PC-3 (cell line): ENCODE data around the gene CEL. TPM values are rescaled to one million over a fixed set of nuclear protein-coding genes. Genes with fewer than 3 reads are reported as not detected.

Experiments used
- ATAC-seq: fragments of 200-7000 bp; cut with Tn5 transposase; 2 replicates; pipeline ENCODE4 v1.9.1; 2020; ENCODE audit warnings: mild to moderate bottlenecking, moderate library complexity
- BruUV-seq: library from RNA; stranded (reverse); fragments of 400-500 nt; replicated peaks from 2 replicates; lab custom pipeline; 2021; lab: Mats Ljungman, UMichigan
- CTCF ChIA-PET: fragments of 300-600 bp; sonication (Branson Sonifier 250); formaldehyde crosslinking; loops from one replicate; lab custom pipeline; 2022; ENCODE audit warnings: antibody characterized with exemption; lab: Charles Lee
- POLR2A ChIA-PET: fragments of 300-600 bp; sonication (Branson Sonifier 250); formaldehyde crosslinking; loops from one replicate; lab custom pipeline; 2022; ENCODE audit warnings: antibody characterized with exemption; ENCODE audit not compliant: unreplicated experiment; lab: Charles Lee
- DNase-seq: peaks from one replicate; pipeline ENCODE4 v3.0.0-alpha.2; 2015
- H2AFZ ChIP-seq: fragments of 300-600 bp; sonication (generic); 2 replicates; pipeline ENCODE4 v1.6.0; 2016; ENCODE audit warnings: antibody characterized with exemption, low read length
- H3F3A ChIP-seq: fragments of 300-600 bp; sonication (generic); one replicate; pipeline ENCODE4 v1.6.0; 2017; ENCODE audit warnings: antibody characterized with exemption, low read length, control low read depth, mild to moderate bottlenecking; ENCODE audit not compliant: unreplicated experiment
- H3K27ac ChIP-seq: fragments of 300-600 bp; sonication (generic); 2 replicates; pipeline ENCODE4 v1.5.1; 2016; ENCODE audit warnings: mild to moderate bottlenecking, low read length
- H3K27me3 ChIP-seq: fragments of 300-600 bp; sonication (generic); 2 replicates; pipeline ENCODE4 v1.6.1; 2016; ENCODE audit warnings: low read length, mixed read lengths
- H3K36me3 ChIP-seq: fragments of 300-600 bp; sonication (generic); 2 replicates; pipeline ENCODE4 v1.6.1; 2016; ENCODE audit warnings: low read depth, mixed run types, low read length, mixed read lengths
- H3K4me1 ChIP-seq: fragments of 300-600 bp; sonication (generic); 2 replicates; pipeline ENCODE4 v1.5.1; 2016; ENCODE audit warnings: low read length; ENCODE audit not compliant: insufficient read depth
- H3K4me2 ChIP-seq: fragments of 300-600 bp; sonication (generic); 2 replicates; pipeline ENCODE4 v1.6.0; 2016; ENCODE audit warnings: low read length
- H3K4me3 ChIP-seq: fragments of 300-600 bp; sonication (generic); 2 replicates; pipeline ENCODE4 v1.5.1; 2016; ENCODE audit warnings: mild to moderate bottlenecking, low read length, mixed read lengths
- H3K79me2 ChIP-seq: fragments of 300-600 bp; sonication (generic); 2 replicates; pipeline ENCODE4 v1.6.1; 2017; ENCODE audit warnings: low read length, mixed read lengths
- H3K9ac ChIP-seq: fragments of 300-600 bp; sonication (generic); 2 replicates; pipeline ENCODE4 v1.6.0; 2016; ENCODE audit warnings: mild to moderate bottlenecking, low read length
- H3K9me2 ChIP-seq: fragments of 300-600 bp; sonication (generic); replicated peaks from 2 replicates; pipeline ENCODE4 v1.6.1; 2016; ENCODE audit warnings: mixed run types, low read length, mixed read lengths
- H3K9me3 ChIP-seq: fragments of 300-600 bp; sonication (generic); 2 replicates; pipeline ENCODE4 v1.6.1; 2016; ENCODE audit warnings: low read length, mixed read lengths
- H4K20me1 ChIP-seq: fragments of 300-600 bp; sonication (generic); 2 replicates; pipeline ENCODE4 v1.6.1; 2016; ENCODE audit warnings: low read length, mixed read lengths
- EZH2 ChIP-seq: fragments of 300-600 bp; sonication (generic); IDR thresholded peaks from one replicate; pipeline ENCODE4 v1.6.1; 2017; ENCODE audit warnings: antibody characterized with exemption, mild to moderate bottlenecking, low read length; ENCODE audit not compliant: unreplicated experiment
- EZH2phosphoT487 ChIP-seq: fragments of 300-600 bp; sonication (generic); IDR thresholded peaks from 2 replicates; pipeline ENCODE4 v1.6.1; 2018; ENCODE audit warnings: mild to moderate bottlenecking, antibody characterized with exemption, low read length, borderline replicate concordance
- intact Hi-C: fragments of 100-400 bp; cut with micrococcal nuclease; formaldehyde crosslinking; loops from 2 replicates; pipeline ENCODE4 v1.9.0; 2023
- total RNA-seq: library from RNA; depleted of rRNA; stranded (reverse); fragments of >200 nt; gene quantifications from 2 replicates; pipeline ENCODE4 v1.2.3, GENCODE V29; 2014
- TF ChIP-seq, protein P1 (sequence below): fragments of 300-600 bp; sonication (generic); conservative IDR thresholded peaks from 2 replicates; pipeline ENCODE4 v1.5.1; 2017; ENCODE audit warnings: antibody characterized with exemption, low read depth, mild to moderate bottlenecking, low read length

CEL gene
- total RNA-seq, 1 experiment from 2014 or later, result 0.47 TPM

DNA sequence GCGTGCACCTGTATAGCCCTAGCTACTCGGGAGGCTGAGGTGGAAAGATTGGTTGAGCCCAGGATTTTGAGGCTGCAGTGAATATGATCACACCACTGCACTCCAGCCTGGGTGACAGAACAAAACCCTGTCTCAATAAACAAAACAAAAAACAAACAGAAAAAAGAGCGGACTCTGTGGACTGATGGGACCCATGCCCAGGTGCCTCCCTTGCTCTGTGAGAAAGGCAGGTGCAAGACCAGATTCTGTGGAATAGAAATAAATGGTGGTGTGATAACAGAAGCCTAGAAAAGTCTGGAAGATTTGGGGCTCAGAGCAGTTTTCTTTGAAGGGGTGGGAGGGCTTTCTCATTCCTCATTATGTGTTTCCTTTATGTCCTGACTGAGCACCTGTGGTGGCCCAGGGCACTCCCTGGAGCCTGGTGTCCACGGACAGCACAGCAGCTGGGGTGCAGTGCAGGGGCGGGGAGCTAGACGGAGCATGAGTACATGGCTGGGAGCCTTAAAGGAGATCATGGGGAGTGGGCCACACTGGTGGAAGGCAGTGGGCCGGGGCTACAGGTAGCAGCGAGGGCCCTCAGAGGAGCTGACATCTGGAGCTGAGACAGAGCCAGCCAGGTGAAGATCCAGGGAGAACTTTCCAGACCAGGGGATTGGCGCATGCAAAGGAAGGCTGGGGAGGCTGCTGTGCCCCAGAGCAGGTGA is 15.4 kb upstream of the CEL start:
- TF ChIP-seq, protein P1, sequence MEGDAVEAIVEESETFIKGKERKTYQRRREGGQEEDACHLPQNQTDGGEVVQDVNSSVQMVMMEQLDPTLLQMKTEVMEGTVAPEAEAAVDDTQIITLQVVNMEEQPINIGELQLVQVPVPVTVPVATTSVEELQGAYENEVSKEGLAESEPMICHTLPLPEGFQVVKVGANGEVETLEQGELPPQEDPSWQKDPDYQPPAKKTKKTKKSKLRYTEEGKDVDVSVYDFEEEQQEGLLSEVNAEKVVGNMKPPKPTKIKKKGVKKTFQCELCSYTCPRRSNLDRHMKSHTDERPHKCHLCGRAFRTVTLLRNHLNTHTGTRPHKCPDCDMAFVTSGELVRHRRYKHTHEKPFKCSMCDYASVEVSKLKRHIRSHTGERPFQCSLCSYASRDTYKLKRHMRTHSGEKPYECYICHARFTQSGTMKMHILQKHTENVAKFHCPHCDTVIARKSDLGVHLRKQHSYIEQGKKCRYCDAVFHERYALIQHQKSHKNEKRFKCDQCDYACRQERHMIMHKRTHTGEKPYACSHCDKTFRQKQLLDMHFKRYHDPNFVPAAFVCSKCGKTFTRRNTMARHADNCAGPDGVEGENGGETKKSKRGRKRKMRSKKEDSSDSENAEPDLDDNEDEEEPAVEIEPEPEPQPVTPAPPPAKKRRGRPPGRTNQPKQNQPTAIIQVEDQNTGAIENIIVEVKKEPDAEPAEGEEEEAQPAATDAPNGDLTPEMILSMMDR, result no peak
- TF ChIP-seq EZH2phosphoT487 (no peak), EZH2 (no peak)
- DNase-seq (no peak), ATAC-seq (no peak)
- Histone ChIP-seq H3K27me3 (no peaks in the 10 kb centered on the region), H3K4me3 (no peak overlapping the region), H3K79me2 (no peaks in the 10 kb centered on the region), H4K20me1 (no peaks in the 10 kb centered on the region), H3K9me3 (no peaks in the 10 kb centered on the region), H2AFZ (no peak overlapping the region), H3K36me3 (peaks cover 18% of the 10 kb centered on the region; the same call in 1 of the 2 replicates), H3K27ac (no peak overlapping the region), H3K4me1 (no peaks in the 10 kb centered on the region), H3K9ac (no peak overlapping the region), H3K9me2 (no peaks in the 10 kb centered on the region), H3F3A (no peaks in the 10 kb centered on the region), H3K4me2 (no peak overlapping the region)
- CTCF ChIA-PET, result no interaction called here
- no TSS peak for BruUV-seq
- POLR2A ChIA-PET, result no interaction called here
- intact Hi-C loops, result no loop called here

- ChIA-PET CTCF (no interaction called here), POLR2A (no interaction called here)
- H3K27me3 ChIP-seq, result no peaks in the 10 kb centered on the region
- ATAC-seq (no peak), DNase-seq (no peak)
- no peak overlapping the region for H3K4me3 ChIP-seq
- BruUV-seq, result no TSS peak
- no peak for TF ChIP-seq EZH2
- TF ChIP-seq, protein P1, result no peak
- TF ChIP-seq EZH2phosphoT487, result no peak
- H3K9ac ChIP-seq, result no peak overlapping the region
- no peaks in the 10 kb centered on the region for H4K20me1 ChIP-seq
- intact Hi-C loops, result no loop called here
- no peaks in the 10 kb centered on the region for H3K79me2 ChIP-seq
- no peaks in the 10 kb centered on the region for H3F3A ChIP-seq
- no peaks in the 10 kb centered on the region for H3K4me1 ChIP-seq
- H3K9me2 ChIP-seq, result no peaks in the 10 kb centered on the region
- H3K27ac ChIP-seq, result no peak overlapping the region
- no peak overlapping the region for H2AFZ ChIP-seq
- H3K36me3 ChIP-seq, result peaks cover 14% of the 10 kb centered on the region; the same call in 1 of the 2 replicates
- H3K4me2 ChIP-seq, result no peak overlapping the region
- H3K9me3 ChIP-seq, result no peaks in the 10 kb centered on the region
These were observed 14.9 kb upstream of the CEL start for GRCh38 chr9:133046900-133047295.

GRCh38 chr9:133048595-133048994 is 13.2 kb upstream of the CEL start:
- H3K4me2 ChIP-seq, result no peak overlapping the region
- H4K20me1 ChIP-seq, result no peaks in the 10 kb centered on the region
- intact Hi-C loops, result loop anchor here (2.0 kb wide), 1 partner anchor 98 kb away; no protein-coding TSS in a partner anchor
- H3K4me1 ChIP-seq, result no peaks in the 10 kb centered on the region
- no peaks in the 10 kb centered on the region for H3K79me2 ChIP-seq
- H3K27ac ChIP-seq, result no peak overlapping the region
- peak; percentile 30 for DNase-seq
- H3K27me3 ChIP-seq, result no peaks in the 10 kb centered on the region
- H2AFZ ChIP-seq, result no peak overlapping the region
- ChIA-PET CTCF (no interaction called here), POLR2A (no interaction called here)
- H3F3A ChIP-seq, result no peaks in the 10 kb centered on the region
- peak; percentile 49; the same call in 1 of the 2 replicates for ATAC-seq
- TF ChIP-seq, protein P1, result peak; percentile 43
- no peak for TF ChIP-seq EZH2
- peaks cover 4% of the 10 kb centered on the region; the same call in 1 of the 2 replicates for H3K36me3 ChIP-seq
- H3K9ac ChIP-seq, result no peak overlapping the region
- BruUV-seq, result no TSS peak
- no peak overlapping the region for H3K4me3 ChIP-seq
- no peaks in the 10 kb centered on the region for H3K9me2 ChIP-seq
- no peaks in the 10 kb centered on the region for H3K9me3 ChIP-seq
